HG03066 (cell line): ENCODE results near the gene MTOR.
"Not testable (repeated sequence)": the region's sequence is repeated elsewhere in the genome, so short reads cannot be mapped to it uniquely, and the experiment has no call there.

ENCODE experiments used
- ATAC-seq: cut with Tn5 transposase; IDR thresholded peaks from one replicate; pipeline ENCODE4 v1.9.1; 2021; ENCODE audit warnings: low read depth; ENCODE audit not compliant: unreplicated experiment

The MTOR gene

DNA sequence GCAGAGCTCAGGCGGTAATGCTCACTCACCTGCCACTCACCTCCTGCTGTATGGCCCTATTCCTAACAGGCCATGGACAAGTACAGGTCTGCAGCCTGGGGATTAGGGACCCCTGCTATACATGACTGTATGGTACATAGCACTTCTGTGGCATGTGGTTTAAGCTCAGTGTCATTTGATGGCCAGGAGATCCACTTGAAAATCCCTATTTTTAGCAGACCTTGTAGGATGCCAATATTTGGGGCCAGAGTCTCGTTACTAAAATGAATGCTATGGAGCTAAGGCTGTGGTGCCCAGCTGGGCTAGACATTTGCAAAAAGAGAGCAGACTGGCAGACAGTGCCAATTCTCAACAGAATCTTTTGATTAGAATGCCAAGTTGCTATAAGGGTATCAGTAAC lies 74.9 kb downstream of the MTOR start:
- ATAC-seq: no peak

DNA sequence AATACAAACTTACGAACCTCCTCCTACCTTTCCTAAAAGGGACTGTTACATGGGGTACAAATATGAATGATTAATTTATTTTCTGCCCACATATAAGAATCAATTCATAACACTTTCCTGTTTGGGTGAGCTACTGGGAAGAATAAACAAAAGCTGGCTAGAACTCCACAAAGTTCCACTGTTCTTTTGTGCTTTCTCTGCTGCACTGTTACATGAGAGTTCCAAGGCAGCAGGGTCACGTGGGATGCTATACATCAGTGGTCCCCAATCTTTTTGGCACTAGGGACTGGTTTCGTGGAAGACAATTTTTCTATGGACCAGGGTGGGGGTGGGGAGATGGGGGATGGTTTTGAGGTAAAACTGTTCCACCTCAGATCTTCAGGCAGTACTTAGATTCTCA lies 75.4 kb downstream of the MTOR start:
- no peak for ATAC-seq

DNA sequence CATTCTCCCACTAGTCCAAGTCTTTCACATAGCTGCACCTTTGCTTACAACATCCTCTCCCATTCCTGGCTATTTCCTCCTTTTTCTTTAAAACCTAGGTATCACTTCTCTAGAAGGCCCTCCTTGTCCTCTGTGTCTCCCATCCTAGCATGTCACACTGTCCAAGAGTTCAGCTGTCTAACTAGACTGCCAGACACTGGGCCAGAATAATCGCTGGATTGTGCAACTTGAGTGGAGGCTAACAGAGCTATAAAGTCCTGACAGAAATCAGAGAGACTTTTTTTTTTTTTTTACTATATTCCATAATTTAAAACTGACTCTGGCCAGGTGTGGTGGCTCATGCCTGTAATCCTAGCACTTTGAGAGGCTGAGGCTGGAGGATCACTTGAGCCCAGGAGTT lies 77.4 kb downstream of the MTOR start:
- no peak for ATAC-seq

DNA sequence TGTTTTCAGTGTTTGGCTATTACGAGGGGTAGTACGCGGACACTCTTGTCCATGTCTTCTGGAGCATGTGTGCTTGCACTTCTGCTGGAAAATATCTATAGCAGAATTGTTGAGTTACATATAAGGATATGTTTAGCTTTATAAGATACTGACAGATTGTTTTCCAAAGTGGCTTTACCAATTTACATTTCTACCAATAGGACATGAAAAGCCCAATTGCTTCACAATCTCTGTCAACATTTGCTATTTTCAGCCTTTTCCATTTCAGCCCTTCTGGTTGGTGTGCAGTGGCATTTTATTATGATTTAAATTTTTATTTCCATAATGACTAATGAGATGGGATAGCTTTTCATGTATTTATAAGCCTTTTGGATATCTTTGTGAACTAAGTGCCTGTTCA lies 79.5 kb downstream of the MTOR start:
- ATAC-seq: no peak

DNA sequence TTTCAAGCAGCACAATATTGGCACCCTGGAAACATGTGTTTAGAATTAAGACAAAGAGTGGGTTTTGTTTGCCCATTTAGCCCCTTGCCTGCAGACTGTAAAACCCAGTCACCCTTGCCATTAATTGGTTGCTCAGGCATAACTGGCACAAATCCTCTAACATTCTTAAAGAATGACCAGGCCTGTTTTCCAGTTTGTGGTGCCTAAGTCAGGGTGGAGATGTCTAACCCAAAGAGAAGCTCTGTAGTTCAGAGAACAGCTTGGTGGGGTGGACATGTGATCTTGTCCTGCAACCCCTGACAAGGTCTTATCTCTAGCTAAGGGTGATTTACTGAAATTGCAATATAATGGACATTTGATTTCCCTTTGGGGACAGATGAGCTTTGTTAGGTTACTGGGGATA lies 82.0 kb downstream of the MTOR start:
- no peak for ATAC-seq

DNA sequence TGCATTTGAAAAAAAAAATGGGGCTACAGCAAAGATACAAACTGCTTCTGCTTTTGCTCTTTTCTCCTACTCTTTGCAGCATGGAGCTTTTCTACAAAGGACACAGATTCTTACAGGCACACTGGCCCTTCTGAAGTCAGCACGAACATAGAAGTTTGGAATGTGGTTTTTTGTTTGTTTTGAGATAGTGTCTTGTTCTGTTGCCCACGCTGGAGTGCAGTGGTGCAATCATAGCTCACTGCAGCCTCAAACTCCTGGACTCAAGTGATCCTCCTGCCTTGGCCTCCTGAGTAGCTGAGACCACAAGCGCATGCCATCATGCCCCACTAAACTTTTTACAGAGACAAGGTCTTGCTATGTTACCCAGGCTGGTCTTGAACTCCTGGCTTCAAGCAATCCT lies 82.6 kb downstream of the MTOR start:
- not testable (repeated sequence) for ATAC-seq

DNA sequence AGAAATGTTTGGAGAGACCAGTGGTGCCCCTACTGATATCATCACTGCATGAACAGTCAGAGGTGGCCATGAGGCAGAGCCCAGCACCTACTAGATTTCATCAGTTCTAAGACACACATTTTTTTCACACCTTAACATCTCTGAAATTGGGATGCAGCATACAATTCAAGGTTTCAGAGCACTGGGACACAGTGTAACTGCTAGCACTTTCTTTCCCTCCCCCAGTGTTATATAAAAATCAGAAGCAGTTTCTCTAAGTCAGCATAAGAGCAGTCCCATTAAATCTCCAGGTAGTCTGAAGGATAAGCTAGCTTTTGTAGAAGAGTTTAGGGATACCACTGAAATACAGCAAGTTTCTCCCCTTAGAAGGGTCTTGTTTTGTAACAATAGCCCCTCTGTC lies 83.2 kb downstream of the MTOR start:
- no peak for ATAC-seq

DNA sequence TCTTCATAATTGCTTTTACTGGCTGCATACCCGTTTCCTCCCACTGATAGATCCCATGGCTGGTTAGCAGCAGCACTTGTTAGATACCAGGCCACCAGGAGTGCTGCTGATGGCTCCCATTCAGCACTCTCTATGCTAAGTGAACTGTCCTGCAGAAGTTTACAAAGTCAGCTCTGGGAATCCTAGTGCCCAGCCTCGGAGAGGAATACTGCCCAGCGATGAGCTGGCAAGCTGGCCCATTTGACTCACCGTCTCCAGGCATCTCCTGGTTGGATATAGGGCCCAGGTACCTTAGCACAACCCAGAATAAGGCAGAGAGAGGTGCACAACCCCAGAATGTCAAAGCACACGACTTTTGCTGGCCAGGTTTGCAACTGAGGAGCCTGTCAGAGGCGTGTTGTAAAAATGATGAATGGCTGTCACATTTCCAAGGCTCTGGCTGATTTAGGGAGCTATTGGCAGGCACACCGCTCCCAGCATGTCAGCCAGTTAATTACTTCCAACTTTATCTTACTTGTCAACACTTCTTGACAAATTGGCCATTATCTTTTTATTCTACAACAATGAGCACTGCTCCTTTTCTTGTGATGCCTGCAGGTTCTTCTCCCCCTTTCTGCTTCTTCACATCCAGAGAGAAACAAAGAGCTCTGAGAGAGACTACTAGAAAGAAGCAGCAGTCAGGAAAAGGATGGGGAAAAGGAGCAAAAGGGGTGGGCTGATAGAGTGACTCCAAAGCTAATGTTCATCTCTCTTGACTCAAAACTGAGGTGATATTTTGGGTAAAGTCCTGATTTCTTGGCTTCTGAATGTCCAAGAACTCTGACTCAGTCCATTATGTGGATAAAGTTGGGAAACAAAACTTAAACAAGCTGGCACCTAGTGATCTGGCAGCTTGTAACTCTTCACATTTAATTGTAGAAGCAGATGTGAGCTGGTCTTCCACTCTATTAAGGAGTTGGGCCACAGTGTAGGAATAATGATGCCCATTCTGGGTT lies 84.0 kb downstream of the MTOR start:
- no peak for ATAC-seq

DNA sequence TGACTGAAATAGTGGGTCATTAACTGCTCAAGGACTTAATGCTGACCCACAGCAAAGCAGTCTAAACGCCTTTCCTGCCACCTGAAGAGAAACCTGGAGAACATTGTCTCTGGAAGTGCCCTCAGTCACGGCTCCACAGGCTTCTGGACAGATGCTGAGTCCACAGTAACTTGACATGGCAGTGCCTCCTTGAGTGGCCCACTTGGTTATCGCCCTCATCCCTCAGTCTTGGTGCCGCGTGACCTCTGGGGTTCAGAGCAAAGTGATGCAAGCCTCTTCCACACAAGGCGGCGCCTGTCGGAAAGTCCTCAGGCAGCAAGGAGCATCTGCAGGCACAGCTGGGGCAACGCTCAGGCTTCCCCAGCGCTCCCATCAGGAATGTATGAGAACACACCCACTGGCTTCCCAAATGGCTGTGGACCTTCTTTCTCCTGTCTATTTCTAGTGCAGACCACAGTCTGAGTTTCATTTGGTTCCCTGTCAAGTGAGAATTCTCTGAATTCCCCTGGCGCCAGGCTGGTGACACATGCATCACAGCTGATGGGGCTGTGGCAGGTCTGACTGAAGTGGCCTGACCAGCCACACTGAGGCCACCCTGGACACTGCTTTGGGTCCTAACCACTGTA lies 86.2 kb downstream of the MTOR start:
- ATAC-seq: no peak

DNA sequence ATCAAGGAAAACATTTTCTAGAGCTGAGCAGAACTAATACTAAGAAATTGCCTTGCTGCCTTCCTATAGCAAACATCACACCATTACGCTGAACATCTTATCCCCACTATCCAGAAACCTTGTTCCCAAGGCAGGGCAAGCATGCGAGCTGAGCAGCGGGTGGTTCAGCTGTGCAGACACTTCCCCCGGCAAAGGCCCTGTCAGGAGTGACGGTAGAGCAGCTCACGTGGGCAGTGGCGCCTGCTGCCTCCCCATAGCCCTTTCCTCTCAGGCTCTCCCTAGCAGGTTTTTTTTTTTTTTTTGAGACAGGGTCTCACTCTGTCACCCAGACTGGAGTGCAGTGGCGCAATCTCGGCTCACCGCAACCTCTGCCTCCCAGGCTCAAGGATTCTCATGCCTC lies 86.9 kb downstream of the MTOR start:
- no peak for ATAC-seq

DNA sequence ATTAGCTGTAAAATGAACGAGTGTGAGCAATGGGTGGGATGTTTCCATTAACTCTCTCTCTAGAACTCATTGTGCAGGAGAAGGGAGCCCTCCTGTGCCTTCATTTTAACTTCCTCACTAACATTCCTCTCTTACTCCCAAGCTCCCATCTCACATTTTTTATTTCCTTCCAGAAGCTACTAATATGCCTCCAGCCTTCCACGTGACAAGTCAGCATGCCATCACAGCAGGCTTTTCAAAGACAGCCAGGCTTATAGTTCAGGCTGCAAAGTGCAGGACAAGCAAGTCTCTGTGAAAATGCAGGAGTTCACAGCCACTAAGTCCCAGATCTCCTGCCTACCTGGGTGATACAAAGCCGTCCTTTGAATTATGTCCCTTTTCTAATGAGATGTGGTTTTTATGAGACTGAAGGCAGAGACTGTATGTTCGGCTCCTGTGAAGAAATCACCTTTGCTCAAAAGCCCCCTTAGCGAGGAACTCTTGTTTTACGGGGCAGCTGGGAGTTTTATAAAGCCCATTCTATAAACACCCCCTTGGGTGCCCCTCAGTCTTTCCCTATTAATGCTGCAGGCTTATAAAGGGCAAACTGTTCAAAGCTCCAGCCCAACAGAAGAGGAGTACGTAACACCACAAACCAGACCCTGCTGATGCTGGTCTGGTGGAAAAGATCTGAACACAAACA lies 87.9 kb downstream of the MTOR start:
- ATAC-seq: no peak

DNA sequence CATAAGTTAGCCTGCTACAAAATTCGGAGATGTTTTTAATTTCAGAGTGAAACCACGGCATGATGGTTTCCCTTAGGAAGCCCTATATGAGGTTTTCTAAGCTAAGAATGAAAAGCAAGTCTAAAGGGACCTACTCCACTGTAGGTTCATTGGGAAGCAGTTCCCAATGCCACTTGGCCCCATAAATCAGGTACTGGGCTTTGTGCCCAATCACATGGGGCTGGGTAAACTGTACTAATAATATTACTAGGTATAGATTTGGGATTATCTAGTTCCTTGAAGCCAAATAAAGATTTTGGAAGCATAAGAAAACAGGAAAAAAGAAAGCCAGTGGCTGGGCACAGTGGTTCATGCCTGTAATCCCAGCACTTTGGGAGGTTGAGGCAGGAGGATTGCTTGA lies 92.2 kb downstream of the MTOR start:
- ATAC-seq: no peak

DNA sequence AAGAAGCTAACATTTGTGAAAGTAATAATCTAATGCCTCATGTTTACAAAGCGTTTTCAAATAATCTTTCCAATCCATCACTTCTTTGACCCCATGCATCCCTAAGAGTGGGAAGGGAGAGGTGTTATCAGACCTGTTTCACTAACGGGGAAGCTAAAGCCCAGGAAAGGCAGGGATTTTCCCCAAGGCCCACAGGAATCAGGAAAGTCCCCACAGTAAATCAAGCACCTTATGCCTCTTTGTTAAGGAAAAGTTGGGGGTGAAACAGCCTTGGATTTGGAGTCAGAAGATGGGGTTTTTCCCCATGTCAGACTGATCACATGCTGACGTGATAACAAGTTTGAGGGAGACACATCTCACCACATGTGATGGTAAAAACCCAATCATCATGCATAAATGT lies 93.1 kb downstream of the MTOR start:
- no peak for ATAC-seq

DNA sequence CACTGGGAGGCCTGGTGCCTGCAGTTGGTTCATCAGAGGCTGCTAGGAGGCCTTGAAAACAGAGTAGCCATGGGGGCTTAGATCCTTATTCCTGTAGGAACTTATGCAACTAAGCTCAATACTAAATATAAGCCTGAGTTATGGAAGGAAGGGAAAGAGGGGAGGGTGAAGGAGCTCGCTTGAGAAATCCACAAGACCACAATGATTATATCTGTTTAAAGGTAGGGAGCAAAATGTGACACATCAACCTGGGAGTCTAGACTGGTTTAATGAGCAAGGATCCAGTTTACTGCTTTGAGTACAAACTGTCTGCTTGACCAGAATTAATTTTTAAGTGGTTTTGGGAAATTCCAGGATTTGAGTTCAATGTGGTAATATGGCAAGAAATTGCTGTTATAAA lies 93.6 kb downstream of the MTOR start:
- no peak for ATAC-seq

DNA sequence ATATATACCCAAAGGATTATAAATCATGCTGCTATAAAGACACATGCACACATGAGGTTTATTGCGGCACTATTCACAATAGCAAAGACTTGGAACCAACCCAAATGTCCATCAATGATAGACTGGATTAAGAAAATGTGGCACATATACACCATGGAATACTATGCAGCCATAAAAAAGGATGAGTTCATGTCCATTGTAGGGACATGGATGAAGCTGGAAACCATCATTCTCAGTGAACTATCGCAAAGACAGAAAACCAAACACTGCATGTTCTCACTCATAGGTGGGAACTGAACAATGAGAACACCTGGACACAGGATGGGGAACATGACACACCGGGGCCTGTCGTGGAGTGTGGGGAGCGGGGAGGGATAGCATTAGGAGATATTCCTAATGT lies 95.6 kb downstream of the MTOR start:
- not testable (repeated sequence) for ATAC-seq

DNA sequence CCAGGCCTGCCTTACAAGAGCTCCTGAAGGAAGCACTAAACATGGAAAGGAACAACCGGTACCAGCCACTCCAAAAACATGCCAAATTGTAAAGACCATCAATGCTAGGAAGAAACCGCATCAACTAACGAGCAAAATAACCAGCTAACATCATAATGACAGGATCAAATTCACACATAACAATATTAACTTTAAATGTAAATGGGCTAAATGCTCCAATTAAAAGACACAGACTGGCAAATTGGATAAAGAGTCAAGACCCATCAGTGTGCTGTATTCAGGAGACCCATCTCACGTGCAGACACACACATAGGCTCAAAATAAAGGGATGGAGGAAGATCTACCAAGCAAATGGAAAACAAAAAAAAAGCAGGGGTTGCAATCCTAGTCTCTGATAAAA lies 99.6 kb downstream of the MTOR start:
- not testable (repeated sequence) for ATAC-seq

DNA sequence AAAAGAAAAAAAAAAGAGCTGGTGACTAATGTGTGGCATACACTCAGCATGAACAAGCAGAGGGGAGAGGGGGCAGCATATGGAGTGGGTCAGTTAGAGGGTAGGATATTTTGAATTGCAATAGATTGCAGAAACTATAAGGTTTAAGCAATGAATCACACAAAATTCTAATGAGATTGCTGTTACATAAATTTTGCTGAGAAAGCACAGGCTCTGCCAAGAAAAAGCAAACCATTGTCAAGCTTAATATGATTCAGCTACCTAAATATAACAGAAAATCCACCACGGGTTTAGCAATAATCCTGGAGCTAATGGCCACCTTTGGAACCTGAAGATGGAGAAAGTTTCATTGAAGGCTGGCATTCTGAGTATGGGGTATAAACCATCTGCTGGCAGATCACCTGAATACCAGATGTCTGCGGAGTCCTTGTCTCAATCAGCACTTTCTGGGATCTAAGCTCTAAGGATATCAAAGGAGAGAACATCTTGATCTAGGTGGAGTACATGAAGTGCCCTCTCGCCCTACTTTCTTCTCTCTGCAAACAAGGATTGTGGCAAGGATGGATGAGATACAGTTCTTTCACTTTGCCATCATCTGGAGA lies 103.5 kb downstream of the MTOR start:
- ATAC-seq: no peak

DNA sequence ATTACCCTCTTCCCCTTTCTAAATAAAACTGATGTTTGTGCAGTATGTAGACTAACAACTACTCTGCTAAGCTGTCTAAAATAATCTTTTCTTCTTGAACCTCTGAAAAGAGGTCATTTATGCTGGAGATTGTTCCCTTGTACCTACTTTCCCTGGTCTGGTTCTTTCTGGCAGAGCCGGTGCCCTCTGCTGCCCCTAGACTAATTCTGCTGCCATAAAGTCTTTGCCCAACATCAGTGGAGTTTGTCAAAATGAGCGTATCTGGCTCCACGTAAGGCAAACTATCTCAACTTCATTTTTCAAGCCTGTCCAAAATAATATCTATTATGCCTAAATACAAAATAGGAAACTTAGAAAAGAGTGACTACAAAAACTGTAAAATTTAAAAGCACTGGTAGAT lies 104.1 kb downstream of the MTOR start:
- ATAC-seq: no peak

DNA sequence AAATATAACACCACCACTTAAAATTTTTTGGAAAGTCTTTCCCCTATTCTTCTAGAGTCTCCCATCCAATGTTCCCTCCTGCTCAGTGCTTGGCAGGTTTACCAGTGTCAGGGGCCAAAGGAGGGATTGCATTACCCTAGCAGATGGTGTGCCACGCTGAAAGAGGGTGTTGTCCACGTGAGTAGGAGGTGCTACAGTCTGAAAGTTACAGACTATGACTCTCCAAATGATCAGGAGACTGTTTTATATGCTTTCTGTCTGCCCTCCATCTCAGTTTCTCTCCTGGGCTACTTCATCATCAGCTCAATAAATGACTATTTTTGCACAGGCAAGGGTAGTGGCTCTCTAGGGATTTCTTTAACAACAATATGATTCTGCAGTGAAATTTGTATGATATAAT lies 104.5 kb downstream of the MTOR start:
- ATAC-seq: no peak

DNA sequence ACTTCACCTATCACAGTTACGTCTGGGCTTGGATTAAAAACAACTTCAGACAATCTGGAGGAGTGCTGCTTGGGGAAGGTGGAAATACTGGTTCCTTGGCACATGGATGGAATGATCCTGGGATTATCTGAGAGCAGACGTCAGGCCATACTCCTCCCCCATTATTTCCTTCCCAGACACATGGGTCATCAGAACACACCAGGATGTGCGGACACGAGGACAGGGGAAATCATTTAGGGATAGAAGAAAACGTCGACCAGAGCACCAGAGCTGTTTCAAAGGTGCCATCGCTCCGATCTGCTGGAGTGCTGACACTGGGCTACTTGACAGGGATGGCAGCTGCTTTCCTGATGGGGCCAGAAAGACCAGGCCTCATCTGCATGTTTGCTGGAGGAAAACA lies 105.0 kb downstream of the MTOR start:
- ATAC-seq: no peak

DNA sequence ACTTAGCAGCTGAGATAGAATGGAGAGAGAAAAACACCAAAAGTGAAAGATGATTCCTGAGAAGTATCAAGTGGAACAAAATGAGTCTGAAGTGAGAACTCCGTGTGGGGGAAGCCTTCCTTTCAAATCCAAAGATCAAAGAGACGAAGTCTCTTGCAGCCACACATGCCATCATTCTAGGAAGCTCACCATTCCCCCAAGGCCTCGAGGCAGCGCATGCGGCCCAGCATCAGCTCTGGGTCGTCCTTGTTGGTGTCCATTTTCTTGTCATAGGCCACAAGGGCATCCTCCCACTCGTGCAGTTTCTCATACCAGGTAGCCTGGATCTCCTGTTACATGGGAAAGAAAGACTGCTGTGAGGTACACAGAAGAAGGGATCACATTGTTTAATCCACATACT lies 105.4 kb downstream of the MTOR start:
- ATAC-seq: no peak
